ENCODE results near the gene RBM7. TPM values are rescaled to one million over a fixed set of nuclear protein-coding genes. Genes with fewer than 3 reads are reported as not detected.

Gene RBM7, protein sequence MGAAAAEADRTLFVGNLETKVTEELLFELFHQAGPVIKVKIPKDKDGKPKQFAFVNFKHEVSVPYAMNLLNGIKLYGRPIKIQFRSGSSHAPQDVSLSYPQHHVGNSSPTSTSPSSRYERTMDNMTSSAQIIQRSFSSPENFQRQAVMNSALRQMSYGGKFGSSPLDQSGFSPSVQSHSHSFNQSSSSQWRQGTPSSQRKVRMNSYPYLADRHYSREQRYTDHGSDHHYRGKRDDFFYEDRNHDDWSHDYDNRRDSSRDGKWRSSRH
- total RNA-seq: 10.5 and 14.2 TPM in 2 replicates

DNA sequence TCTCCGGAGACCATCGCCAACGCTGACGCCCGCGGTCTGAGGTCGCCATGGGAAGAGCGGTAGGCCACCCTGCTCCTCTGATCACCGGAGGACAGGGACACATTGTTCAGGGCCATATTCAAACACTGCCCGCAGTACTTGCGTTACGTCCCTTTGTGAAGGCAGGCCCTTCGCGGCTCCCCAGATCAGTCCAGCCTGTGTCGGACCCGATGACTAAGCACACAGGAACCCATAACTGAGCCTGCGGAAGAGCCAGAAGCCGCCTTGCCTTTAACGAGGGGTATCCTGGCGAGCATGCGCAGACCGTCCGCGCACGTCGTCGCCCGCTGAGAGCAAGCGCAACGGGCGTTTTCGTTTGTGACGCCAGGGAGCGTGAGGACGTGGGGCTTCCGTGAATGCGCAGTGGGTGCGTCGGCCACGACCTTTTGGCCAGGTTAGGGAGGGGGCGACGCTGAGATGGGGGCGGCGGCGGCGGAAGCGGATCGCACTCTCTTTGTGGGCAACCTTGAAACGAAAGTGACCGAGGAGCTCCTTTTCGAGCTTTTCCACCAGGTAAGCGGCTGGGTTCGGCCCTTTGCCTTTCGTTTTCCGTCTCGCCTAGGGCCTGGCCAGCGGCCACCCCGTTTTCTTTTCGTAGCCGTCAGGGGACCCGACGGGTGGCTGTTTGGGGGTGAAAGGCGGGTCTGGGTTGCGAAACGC is at the start of gene RBM7, which contains the start of gene C11orf71:
TSS of gene RBM7 (plus strand) at position 451 of the 699 bp plus-strand sequence. CDS start at position 457, 6 bp downstream.
TSS of gene C11orf71 (minus strand) at position 296 of the 699 bp plus-strand sequence. CDS start at position 116, 180 bp downstream.

DNA sequence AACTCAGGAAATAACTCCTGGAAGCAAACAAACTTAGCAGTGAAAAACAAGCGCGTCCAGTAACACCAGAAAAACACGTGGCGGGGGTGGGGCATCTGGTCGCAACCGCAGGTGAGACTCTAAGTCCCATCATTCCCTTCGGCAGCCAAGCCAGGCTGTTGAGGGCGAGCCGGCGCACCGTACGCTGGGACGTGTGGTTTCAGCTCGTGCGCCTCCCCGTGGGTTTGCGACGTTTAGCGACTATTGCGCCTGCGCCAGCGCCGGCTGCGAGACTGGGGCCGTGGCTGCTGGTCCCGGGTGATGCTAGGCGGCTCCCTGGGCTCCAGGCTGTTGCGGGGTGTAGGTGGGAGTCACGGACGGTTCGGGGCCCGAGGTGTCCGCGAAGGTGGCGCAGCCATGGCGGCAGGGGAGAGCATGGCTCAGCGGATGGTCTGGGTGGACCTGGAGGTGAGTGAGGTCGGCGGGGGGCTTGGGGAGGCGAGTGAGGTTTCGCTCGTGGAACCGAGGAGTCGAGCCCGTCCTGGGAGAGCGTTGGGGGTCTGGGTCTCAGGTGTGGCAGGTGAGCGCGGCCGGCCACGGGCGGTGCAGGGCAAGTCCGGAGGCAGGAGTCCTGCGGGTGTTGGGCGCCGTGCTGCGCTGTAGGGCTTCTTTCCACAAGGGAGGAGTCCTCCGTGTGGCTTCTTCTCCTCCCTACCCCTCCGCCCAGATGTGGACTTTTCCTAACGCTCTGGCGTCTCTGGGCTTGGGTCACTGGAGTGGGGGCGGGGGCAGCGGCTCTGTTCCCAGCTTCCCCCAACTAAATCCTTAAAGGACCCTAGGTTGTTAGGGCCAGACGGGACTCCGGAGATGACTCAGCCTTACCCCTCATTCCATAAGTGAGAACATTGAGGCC is 39.0 kb downstream of the RBM7 start, which contains the start of gene REXO2:
TSS of gene REXO2 (plus strand) at position 239 of the 892 bp plus-strand sequence. CDS start at position 301, 62 bp downstream.

Other genes with a start within 250 kb of the RBM7 start
- gene NNMT, start 104.3 kb upstream of the RBM7 start, total RNA-seq: 96.3 and 97.5 TPM in 2 replicates
- 1.5 and 3.4 TPM in 2 replicates for gene C11orf71, start 155 bp upstream of the RBM7 start, total RNA-seq
- gene REXO2, start 38.8 kb downstream of the RBM7 start, total RNA-seq: 219 and 223 TPM in 2 replicates
- not detected in 2 replicates for gene NXPE1, start 159.2 kb downstream of the RBM7 start, total RNA-seq
- gene NXPE4, start 195.1 kb downstream of the RBM7 start, total RNA-seq: not detected in 2 replicates